Raji (cell line): Measurements from ENCODE around the gene CPHXL2.
A peak's percentile ranks its signal among the peaks of the same experiment; 100 is the strongest.

Experiments used
- POLR2A ChIP-seq: IDR thresholded peaks from 2 replicates; pipeline ENCODE4 v1.6.1; 2011; ENCODE audit warnings: low read depth, low read length, control low read depth; ENCODE audit not compliant: insufficient read depth

CPHXL2 gene

GRCh38 chr16:75622761-75623605 lies 53.8 kb downstream of the CPHXL2 start, which contains the start of gene ADAT1:
ADAT1 (minus strand) TSS chr16:75623281; CDS start chr16:75620799, 2,482 bp downstream.
- TF ChIP-seq POLR2A = peak; percentile 96

GRCh38 chr16:75621170-75621477 lies 55.7 kb downstream of the CPHXL2 start:
- no peak for TF ChIP-seq POLR2A

GRCh38 chr16:75620326-75621169 lies 56.3 kb downstream of the CPHXL2 start:
- TF ChIP-seq POLR2A = no peak

GRCh38 chr16:75618780-75619179 lies 58.0 kb downstream of the CPHXL2 start:
- no peak for TF ChIP-seq POLR2A

- no peak for TF ChIP-seq POLR2A
Measured at GRCh38 chr16:75617121-75617520, 59.7 kb downstream of the CPHXL2 start.

- TF ChIP-seq POLR2A = no peak
Measured at GRCh38 chr16:75616521-75617010, 60.2 kb downstream of the CPHXL2 start.

GRCh38 chr16:75615619-75616018 lies 61.2 kb downstream of the CPHXL2 start:
- no peak for TF ChIP-seq POLR2A

GRCh38 chr16:75614066-75614897 lies 62.5 kb downstream of the CPHXL2 start:
- TF ChIP-seq POLR2A = no peak
